Stomach (tissue), 4 donors: ENCODE data around the gene FAM222A.

Source experiments
- EP300 ChIP-seq: sonication (generic); formaldehyde crosslinking; IDR thresholded peaks from one replicate; pipeline ENCODE4 v1.6.1; 2017; ENCODE audit warnings: antibody characterized with exemption
- POLR2A ChIP-seq, 4 donors: fragments of 450-650 bp; IDR thresholded peaks; one replicate each; pipeline ENCODE4 v1.6.1; 2016; ENCODE audit warnings: antibody characterized with exemption in 4 of 4, control low read depth in 2 of 4, mild to moderate bottlenecking in 1 of 4, moderate library complexity in 1 of 4
- POLR2AphosphoS5 ChIP-seq, 3 donors: sonication (generic); formaldehyde crosslinking; IDR thresholded peaks; one replicate each; pipeline ENCODE4 v1.6.1; 2016; ENCODE audit warnings: antibody characterized with exemption in 3 of 3
- TF ChIP-seq, protein P1 (sequence below), 7 experiments: fragments of 450-650 bp in 4 of 7; fragments of 200-600 bp in 3 of 7; sonication (generic) in 3 of 7; IDR thresholded peaks; one replicate each; pipeline ENCODE4 v1.5.1; 2016 to 2019; ENCODE audit warnings: antibody characterized with exemption in 7 of 7, control low read depth in 2 of 7, mild to moderate bottlenecking in 1 of 7

GRCh38 chr12:109722022-109722720, 8.5 kb downstream of the FAM222A start:
- TF ChIP-seq, protein P1, sequence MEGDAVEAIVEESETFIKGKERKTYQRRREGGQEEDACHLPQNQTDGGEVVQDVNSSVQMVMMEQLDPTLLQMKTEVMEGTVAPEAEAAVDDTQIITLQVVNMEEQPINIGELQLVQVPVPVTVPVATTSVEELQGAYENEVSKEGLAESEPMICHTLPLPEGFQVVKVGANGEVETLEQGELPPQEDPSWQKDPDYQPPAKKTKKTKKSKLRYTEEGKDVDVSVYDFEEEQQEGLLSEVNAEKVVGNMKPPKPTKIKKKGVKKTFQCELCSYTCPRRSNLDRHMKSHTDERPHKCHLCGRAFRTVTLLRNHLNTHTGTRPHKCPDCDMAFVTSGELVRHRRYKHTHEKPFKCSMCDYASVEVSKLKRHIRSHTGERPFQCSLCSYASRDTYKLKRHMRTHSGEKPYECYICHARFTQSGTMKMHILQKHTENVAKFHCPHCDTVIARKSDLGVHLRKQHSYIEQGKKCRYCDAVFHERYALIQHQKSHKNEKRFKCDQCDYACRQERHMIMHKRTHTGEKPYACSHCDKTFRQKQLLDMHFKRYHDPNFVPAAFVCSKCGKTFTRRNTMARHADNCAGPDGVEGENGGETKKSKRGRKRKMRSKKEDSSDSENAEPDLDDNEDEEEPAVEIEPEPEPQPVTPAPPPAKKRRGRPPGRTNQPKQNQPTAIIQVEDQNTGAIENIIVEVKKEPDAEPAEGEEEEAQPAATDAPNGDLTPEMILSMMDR (IDR thresholded peaks at IDR 0.05): no peak
- TF ChIP-seq POLR2A (IDR thresholded peaks at IDR 0.05) (no peak), POLR2AphosphoS5 (IDR thresholded peaks at IDR 0.05) (no peak), EP300 (no peak)
